GM23338 (cell line): ENCODE results near the gene CTNND2. TPM values are rescaled to one million over a fixed set of nuclear protein-coding genes. Genes with fewer than 3 reads are reported as not detected.

Experiments
- ATAC-seq: fragments of 200-7000 bp; cut with Tn5 transposase; 3 replicates; pipeline ENCODE4 v1.9.1; 2020
- DNase-seq: peaks from one replicate; pipeline ENCODE4 v3.0.0-alpha.2; 2015; ENCODE audit warnings: low spot score
- H2AFZ ChIP-seq: fragments of 200-600 bp; sonication (generic); 2 replicates; pipeline ENCODE4 v1.8.0; 2016; ENCODE audit warnings: antibody characterized with exemption, mild to moderate bottlenecking, moderate library complexity
- H3F3A ChIP-seq: fragments of 200-600 bp; sonication (generic); replicated peaks from 2 replicates; pipeline ENCODE4 v1.8.0; 2017; ENCODE audit warnings: antibody characterized with exemption, mixed run types, low read depth
- H3K27ac ChIP-seq: fragments of 200-600 bp; sonication (generic); 2 replicates; pipeline ENCODE4 v1.6.1; 2016; ENCODE audit warnings: low read depth
- H3K27me3 ChIP-seq: fragments of 200-600 bp; sonication (generic); 2 replicates; pipeline ENCODE4 v1.8.0; 2016; ENCODE audit warnings: mild to moderate bottlenecking, mixed run types, moderate library complexity; ENCODE audit not compliant: insufficient read depth
- H3K36me3 ChIP-seq: fragments of 200-600 bp; sonication (generic); 2 replicates; pipeline ENCODE4 v1.8.0; 2016; ENCODE audit warnings: mild to moderate bottlenecking; ENCODE audit not compliant: insufficient read depth
- H3K4me1 ChIP-seq: fragments of 200-600 bp; sonication (generic); 2 replicates; pipeline ENCODE4 v1.8.0; 2016; ENCODE audit warnings: mild to moderate bottlenecking, moderate library complexity; ENCODE audit not compliant: insufficient read depth
- H3K4me2 ChIP-seq: fragments of 200-600 bp; sonication (generic); 2 replicates; pipeline ENCODE4 v1.7.1; 2017; ENCODE audit warnings: mixed run types
- H3K4me3 ChIP-seq: fragments of 200-600 bp; sonication (generic); 2 replicates; pipeline ENCODE4 v1.6.1; 2016; ENCODE audit warnings: mixed run types
- H3K79me2 ChIP-seq: fragments of 200-600 bp; sonication (generic); replicated peaks from 2 replicates; pipeline ENCODE4 v1.8.0; 2017; ENCODE audit warnings: mild to moderate bottlenecking; ENCODE audit not compliant: insufficient read depth
- H3K9me2 ChIP-seq: fragments of 200-600 bp; sonication (generic); 2 replicates; pipeline ENCODE4 v1.8.0; 2017; ENCODE audit not compliant: insufficient read depth
- H4K20me1 ChIP-seq: fragments of 200-600 bp; sonication (generic); replicated peaks from 2 replicates; pipeline ENCODE4 v1.8.0; 2017; ENCODE audit warnings: mild to moderate bottlenecking; ENCODE audit not compliant: insufficient read depth
- H3K27ac Mint-ChIP-seq: 2 replicates; pipeline ENCODE4 v1.8.0; 2020; ENCODE audit warnings: inconsistent platforms, mild to moderate bottlenecking, moderate library complexity, mixed read lengths
- H3K27me3 Mint-ChIP-seq: 3 replicates; pipeline ENCODE4 v1.8.0; 2022; ENCODE audit warnings: low read depth, mild to moderate bottlenecking, moderate library complexity, mixed read lengths, inconsistent platforms; ENCODE audit not compliant: insufficient read depth, poor library complexity
- H3K36me3 Mint-ChIP-seq: 3 replicates; pipeline ENCODE4 v1.8.0; 2021; ENCODE audit warnings: low read depth, mild to moderate bottlenecking, inconsistent platforms, moderate library complexity, mixed read lengths
- H3K4me1 Mint-ChIP-seq: 3 replicates; pipeline ENCODE4 v1.8.0; 2020; ENCODE audit warnings: mild to moderate bottlenecking, inconsistent platforms, mixed read lengths
- H3K4me3 Mint-ChIP-seq: 3 replicates; pipeline ENCODE4 v1.8.0; 2021; ENCODE audit warnings: moderate library complexity, mild to moderate bottlenecking, inconsistent platforms, mixed read lengths
- H3K9me3 Mint-ChIP-seq: 3 replicates; pipeline ENCODE4 v1.8.0; 2020; ENCODE audit warnings: moderate library complexity, mild to moderate bottlenecking, inconsistent platforms, mixed read lengths
- EZH2 ChIP-seq: fragments of 200-600 bp; sonication (generic); IDR thresholded peaks from one replicate; pipeline ENCODE4 v1.8.0; 2017; ENCODE audit warnings: antibody characterized with exemption, mild to moderate bottlenecking, low read depth; ENCODE audit not compliant: unreplicated experiment
- EZH2phosphoT487 ChIP-seq: fragments of 200-600 bp; sonication (generic); IDR thresholded peaks from one replicate; pipeline ENCODE4 v1.8.1; 2018; ENCODE audit warnings: antibody characterized with exemption; ENCODE audit not compliant: unreplicated experiment
- POLR2AphosphoS5 ChIP-seq: IDR thresholded peaks from 2 replicates; pipeline ENCODE4 v1.6.1; 2016; ENCODE audit warnings: antibody characterized with exemption, low read depth
- STAT1 ChIP-seq: IDR thresholded peaks from one replicate; pipeline ENCODE4 v1.6.1; 2016; ENCODE audit warnings: antibody characterized with exemption; ENCODE audit not compliant: unreplicated experiment
- polyA plus RNA-seq: library from polyadenylated mRNA; unstranded; fragments of >200 nt; fragmentation: Nextera tagmentation; extraction: Ambion mirVana; gene quantifications from 2 replicates; pipeline ENCODE4 v1.2.1, GENCODE V29; 2016
- total RNA-seq: library from RNA; depleted of rRNA; stranded (reverse); fragments of >200 nt; shearing (Covaris generic); gene quantifications from 2 replicates; pipeline ENCODE4 v1.2.3, GENCODE V29; 2014
- TF ChIP-seq, protein P1 (sequence below): fragments of 250-450 bp; sonication (Bioruptor Pico); IDR thresholded peaks from 2 replicates; pipeline ENCODE4 v1.5.0; 2020; ENCODE audit warnings: mild to moderate bottlenecking, moderate library complexity

Gene CTNND2
- total and polyA plus RNA-seq, 2 experiments from 2014 or later: 5.1 to 7.0 TPM

DNA sequence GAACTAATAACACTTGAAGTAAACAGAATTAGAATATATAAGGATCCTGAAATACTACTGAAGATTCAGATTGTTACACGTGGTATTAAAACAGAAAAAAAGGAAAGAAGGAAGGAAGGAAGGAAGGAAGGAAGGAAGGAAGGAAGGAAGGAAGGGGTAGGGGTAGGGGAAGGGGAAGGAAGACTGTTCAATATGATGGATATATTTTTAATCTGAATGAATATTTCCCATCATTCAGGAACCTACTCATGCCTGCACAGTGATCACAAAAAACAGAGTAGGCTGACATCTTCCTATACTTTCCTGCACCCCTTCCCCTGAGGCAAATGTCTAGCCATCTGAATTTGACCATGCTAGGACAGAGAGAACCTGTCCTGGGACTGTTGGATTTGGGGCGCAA is 133.9 kb downstream of the CTNND2 start (continued):
- TF ChIP-seq, protein P1, sequence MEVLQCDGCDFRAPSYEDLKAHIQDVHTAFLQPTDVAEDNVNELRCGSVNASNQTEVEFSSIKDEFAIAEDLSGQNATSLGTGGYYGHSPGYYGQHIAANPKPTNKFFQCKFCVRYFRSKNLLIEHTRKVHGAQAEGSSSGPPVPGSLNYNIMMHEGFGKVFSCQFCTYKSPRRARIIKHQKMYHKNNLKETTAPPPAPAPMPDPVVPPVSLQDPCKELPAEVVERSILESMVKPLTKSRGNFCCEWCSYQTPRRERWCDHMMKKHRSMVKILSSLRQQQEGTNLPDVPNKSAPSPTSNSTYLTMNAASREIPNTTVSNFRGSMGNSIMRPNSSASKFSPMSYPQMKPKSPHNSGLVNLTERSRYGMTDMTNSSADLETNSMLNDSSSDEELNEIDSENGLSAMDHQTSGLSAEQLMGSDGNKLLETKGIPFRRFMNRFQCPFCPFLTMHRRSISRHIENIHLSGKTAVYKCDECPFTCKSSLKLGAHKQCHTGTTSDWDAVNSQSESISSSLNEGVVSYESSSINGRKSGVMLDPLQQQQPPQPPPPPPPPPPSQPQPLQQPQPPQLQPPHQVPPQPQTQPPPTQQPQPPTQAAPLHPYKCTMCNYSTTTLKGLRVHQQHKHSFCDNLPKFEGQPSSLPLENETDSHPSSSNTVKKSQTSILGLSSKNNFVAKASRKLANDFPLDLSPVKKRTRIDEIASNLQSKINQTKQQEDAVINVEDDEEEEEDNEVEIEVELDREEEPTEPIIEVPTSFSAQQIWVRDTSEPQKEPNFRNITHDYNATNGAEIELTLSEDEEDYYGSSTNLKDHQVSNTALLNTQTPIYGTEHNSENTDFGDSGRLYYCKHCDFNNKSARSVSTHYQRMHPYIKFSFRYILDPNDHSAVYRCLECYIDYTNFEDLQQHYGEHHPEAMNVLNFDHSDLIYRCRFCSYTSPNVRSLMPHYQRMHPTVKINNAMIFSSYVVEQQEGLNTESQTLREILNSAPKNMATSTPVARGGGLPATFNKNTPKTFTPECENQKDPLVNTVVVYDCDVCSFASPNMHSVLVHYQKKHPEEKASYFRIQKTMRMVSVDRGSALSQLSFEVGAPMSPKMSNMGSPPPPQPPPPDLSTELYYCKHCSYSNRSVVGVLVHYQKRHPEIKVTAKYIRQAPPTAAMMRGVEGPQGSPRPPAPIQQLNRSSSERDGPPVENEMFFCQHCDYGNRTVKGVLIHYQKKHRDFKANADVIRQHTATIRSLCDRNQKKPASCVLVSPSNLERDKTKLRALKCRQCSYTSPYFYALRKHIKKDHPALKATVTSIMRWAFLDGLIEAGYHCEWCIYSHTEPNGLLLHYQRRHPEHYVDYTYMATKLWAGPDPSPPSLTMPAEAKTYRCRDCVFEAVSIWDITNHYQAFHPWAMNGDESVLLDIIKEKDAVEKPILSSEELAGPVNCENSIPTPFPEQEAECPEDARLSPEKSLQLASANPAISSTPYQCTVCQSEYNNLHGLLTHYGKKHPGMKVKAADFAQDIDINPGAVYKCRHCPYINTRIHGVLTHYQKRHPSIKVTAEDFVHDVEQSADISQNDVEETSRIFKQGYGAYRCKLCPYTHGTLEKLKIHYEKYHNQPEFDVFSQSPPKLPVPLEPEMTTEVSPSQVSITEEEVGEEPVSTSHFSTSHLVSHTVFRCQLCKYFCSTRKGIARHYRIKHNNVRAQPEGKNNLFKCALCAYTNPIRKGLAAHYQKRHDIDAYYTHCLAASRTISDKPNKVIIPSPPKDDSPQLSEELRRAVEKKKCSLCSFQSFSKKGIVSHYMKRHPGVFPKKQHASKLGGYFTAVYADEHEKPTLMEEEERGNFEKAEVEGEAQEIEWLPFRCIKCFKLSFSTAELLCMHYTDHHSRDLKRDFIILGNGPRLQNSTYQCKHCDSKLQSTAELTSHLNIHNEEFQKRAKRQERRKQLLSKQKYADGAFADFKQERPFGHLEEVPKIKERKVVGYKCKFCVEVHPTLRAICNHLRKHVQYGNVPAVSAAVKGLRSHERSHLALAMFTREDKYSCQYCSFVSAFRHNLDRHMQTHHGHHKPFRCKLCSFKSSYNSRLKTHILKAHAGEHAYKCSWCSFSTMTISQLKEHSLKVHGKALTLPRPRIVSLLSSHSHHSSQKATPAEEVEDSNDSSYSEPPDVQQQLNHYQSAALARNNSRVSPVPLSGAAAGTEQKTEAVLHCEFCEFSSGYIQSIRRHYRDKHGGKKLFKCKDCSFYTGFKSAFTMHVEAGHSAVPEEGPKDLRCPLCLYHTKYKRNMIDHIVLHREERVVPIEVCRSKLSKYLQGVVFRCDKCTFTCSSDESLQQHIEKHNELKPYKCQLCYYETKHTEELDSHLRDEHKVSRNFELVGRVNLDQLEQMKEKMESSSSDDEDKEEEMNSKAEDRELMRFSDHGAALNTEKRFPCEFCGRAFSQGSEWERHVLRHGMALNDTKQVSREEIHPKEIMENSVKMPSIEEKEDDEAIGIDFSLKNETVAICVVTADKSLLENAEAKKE (CRISPR knock-in tag): no peak

DNA sequence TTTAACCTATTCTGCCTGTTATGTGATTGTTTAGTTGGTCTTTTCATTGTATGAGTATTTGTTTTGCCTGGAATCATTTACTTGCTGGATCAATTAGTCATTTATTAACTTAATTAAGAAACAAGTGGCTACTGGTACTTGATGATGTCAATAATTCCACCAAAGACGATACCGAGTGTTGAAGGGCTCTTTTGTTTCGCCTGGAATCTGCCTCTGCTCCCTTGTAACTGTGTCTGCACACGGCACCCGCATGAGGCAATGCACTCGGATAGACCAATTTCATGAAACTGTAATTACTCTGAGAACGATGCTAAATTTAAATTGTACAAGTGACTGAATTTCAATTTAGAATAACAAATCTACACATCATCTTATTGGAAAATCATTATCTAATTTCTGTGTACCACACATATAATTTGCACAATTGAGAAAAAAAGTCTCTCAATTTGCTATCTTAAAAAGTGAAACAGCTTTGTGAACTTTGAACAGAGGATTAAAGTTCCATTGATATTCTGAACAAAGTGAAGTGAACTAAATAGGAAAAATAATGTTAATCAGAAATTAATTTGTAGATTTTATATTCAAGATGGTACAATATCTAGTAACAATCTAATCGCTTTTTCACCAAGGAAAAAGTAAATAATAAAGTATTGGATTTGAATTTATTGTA is 143.2 kb downstream of the CTNND2 start:
- Mint-ChIP-seq H3K27ac (no peak overlapping the region), H3K4me1 (no peaks in the 10 kb centered on the region), H3K9me3 (peaks cover 9% of the 10 kb centered on the region; the same call in 2 of the 3 replicates), H3K36me3 (peaks cover 8% of the 10 kb centered on the region; the same call in 1 of the 3 replicates), H3K4me3 (no peak overlapping the region), H3K27me3 (no peaks in the 10 kb centered on the region)
- no peak for ATAC-seq
- Histone ChIP-seq H3K4me3 (no peak overlapping the region), H3K4me2 (no peak overlapping the region), H3K4me1 (no peaks in the 10 kb centered on the region), H3K79me2 (no peaks in the 10 kb centered on the region), H3K9me2 (no peaks in the 10 kb centered on the region; the same call in 1 of the 2 replicates), H3K27ac (no peak overlapping the region), H3K36me3 (no peaks in the 10 kb centered on the region), H2AFZ (no peak overlapping the region), H3K27me3 (no peaks in the 10 kb centered on the region), H4K20me1 (no peaks in the 10 kb centered on the region), H3F3A (no peaks in the 10 kb centered on the region)
- no peak for DNase-seq
- no peak for TF ChIP-seq STAT1
- TF ChIP-seq EZH2: no peak
- no peak for TF ChIP-seq POLR2AphosphoS5
- no peak for TF ChIP-seq EZH2phosphoT487
